Measurements from ENCODE around the gene CEACAM7. TPM values are rescaled to one million over a fixed set of nuclear protein-coding genes. Genes with fewer than 3 reads are reported as not detected.

CEACAM7 gene
- total RNA-seq, 1 experiment from 2014 or later, result 0.15 TPM

GRCh38 chr19:41707871-41708371 lies 19.9 kb upstream of the CEACAM7 start (continued):
- no peak for TF ChIP-seq AFF4 (CRISPR knock-in tag; IDR thresholded peaks at IDR 0.05; ENCODE audit: borderline replicate concordance)

GRCh38 chr19:41707502-41707812 lies 19.4 kb upstream of the CEACAM7 start:
- Mint-ChIP-seq H3K9me3 (no peaks in the 10 kb centered on the region), H3K27ac (no peak overlapping the region), H3K27me3 (ENCODE audit: low read depth) (peaks cover 24% of the 10 kb centered on the region), H3K4me1 (0 out of 2 replicates have a peak, but pooled peaks cover 2% of the 10 kb centered on the region), H3K36me3 (no peaks in the 10 kb centered on the region), H3K4me3 (no peak overlapping the region)
- DNase-seq (ENCODE audit: low spot score) (peak; percentile 24), ATAC-seq (0 out of 2 replicates have a peak, but pooled peaks have one; percentile 5)
- POLR2A ChIA-PET, result no interaction called here
- no peak for TF ChIP-seq AR (CRISPR knock-in tag; IDR thresholded peaks at IDR 0.05)
- TF ChIP-seq USF2 (CRISPR knock-in tag; IDR thresholded peaks at IDR 0.05), result no peak
- no peak for TF ChIP-seq ZNF232 (CRISPR knock-in tag; IDR thresholded peaks at IDR 0.05)
- TF ChIP-seq MYBL2 (CRISPR knock-in tag; IDR thresholded peaks at IDR 0.05), result no peak
- TF ChIP-seq RELA (CRISPR knock-in tag; IDR thresholded peaks at IDR 0.05; ENCODE audit: borderline replicate concordance), result no peak
- TF ChIP-seq GABPB1 (CRISPR knock-in tag; IDR thresholded peaks at IDR 0.05), result no peak
- no peak for TF ChIP-seq ATF1 (CRISPR knock-in tag; IDR thresholded peaks at IDR 0.05)
- TF ChIP-seq KAT7 (CRISPR knock-in tag; IDR thresholded peaks at IDR 0.05; ENCODE audit: borderline replicate concordance), result no peak
- TF ChIP-seq NFYB (CRISPR knock-in tag; conservative IDR thresholded peaks at IDR 0.05; ENCODE audit: low read depth), result no peak
- no peak for TF ChIP-seq ESRRA (CRISPR knock-in tag; IDR thresholded peaks at IDR 0.05; ENCODE audit: borderline replicate concordance)
- TF ChIP-seq SP1 (CRISPR knock-in tag; conservative IDR thresholded peaks at IDR 0.05), result no peak
- TF ChIP-seq NR1H2 (CRISPR knock-in tag; IDR thresholded peaks at IDR 0.05), result no peak
- TF ChIP-seq ZNF219 (CRISPR knock-in tag; IDR thresholded peaks at IDR 0.05; ENCODE audit: borderline replicate concordance), result no peak
- TF ChIP-seq ZBTB21 (CRISPR knock-in tag; IDR thresholded peaks at IDR 0.05; ENCODE audit: borderline replicate concordance), result no peak
- no peak for TF ChIP-seq ZSCAN18 (CRISPR knock-in tag; IDR thresholded peaks at IDR 0.05)
- no peak for TF ChIP-seq E2F5 (CRISPR knock-in tag; IDR thresholded peaks at IDR 0.05)
- TF ChIP-seq USF1 (CRISPR knock-in tag; IDR thresholded peaks at IDR 0.05), result no peak
- TF ChIP-seq ZNF416 (CRISPR knock-in tag; IDR thresholded peaks at IDR 0.05), result no peak
- CTCF ChIA-PET, result interaction anchor here (0.6 to 3.0 kb wide), 71 partner anchors 10 to 268 kb away, joined by 3 to 133 read pairs (median 6); partner anchors contain the start of genes CEACAM21, CEACAM6, CEACAM7 and DMAC2
